ENCODE data around the gene IL17F. TPM values are rescaled to one million over a fixed set of nuclear protein-coding genes. Genes with fewer than 3 reads are reported as not detected.

Gene IL17F
- total and polyA plus RNA-seq, 2 donors, result 0.24 to 0.96 TPM

- H3K36me3 ChIP-seq (ENCODE audit: control insufficient read depth in 2 of 2, insufficient read depth in 2 of 2, low read length in 1 of 2), result no peaks in the 10 kb centered on the region
- DNase-seq (ENCODE audit: low read depth in 6 of 9, low spot score in 9 of 9), result no peak
- no peak overlapping the region for H3K4me3 ChIP-seq (ENCODE audit: low read length in 2 of 2)
- H3K9me3 ChIP-seq (ENCODE audit: control insufficient read depth in 2 of 2, insufficient read depth in 1 of 2, low read length in 1 of 2), result no peaks in the 10 kb centered on the region
- no peaks in the 10 kb centered on the region for H3K27me3 ChIP-seq (ENCODE audit: control insufficient read depth in 2 of 2, insufficient read depth in 1 of 2, low read length in 1 of 2)
- WGBS, result 57% methylated on average over 8 of the region's 8 CpGs
- H3K4me1 ChIP-seq (ENCODE audit: control insufficient read depth in 2 of 2, insufficient read depth in 2 of 2, low read length in 2 of 2), result no peaks in the 10 kb centered on the region
- H3K27ac ChIP-seq (ENCODE audit: low read depth in 1 of 2, low read length in 1 of 2), result no peak overlapping the region
Measured at GRCh38 chr6:52231406-52232127, 12.7 kb downstream of the IL17F start.

- H3K27me3 ChIP-seq (ENCODE audit: control insufficient read depth in 2 of 2, insufficient read depth in 1 of 2, low read length in 1 of 2), result no peaks in the 10 kb centered on the region
- H3K36me3 ChIP-seq (ENCODE audit: control insufficient read depth in 2 of 2, insufficient read depth in 2 of 2, low read length in 1 of 2), result no peaks in the 10 kb centered on the region
- no peaks in the 10 kb centered on the region for H3K4me1 ChIP-seq (ENCODE audit: control insufficient read depth in 2 of 2, insufficient read depth in 2 of 2, low read length in 2 of 2)
Measured at GRCh38 chr6:52230685-52231084, 13.6 kb downstream of the IL17F start.

GRCh38 chr6:52227495-52227894 lies 16.8 kb downstream of the IL17F start:
- Histone ChIP-seq H3K4me1 (ENCODE audit: control insufficient read depth in 2 of 2, insufficient read depth in 2 of 2, low read length in 2 of 2) (no peaks in the 10 kb centered on the region), H3K27me3 (ENCODE audit: control insufficient read depth in 2 of 2, insufficient read depth in 1 of 2, low read length in 1 of 2) (no peaks in the 10 kb centered on the region), H3K9me3 (ENCODE audit: control insufficient read depth in 2 of 2, insufficient read depth in 1 of 2, low read length in 1 of 2) (no peaks in the 10 kb centered on the region), H3K4me3 (ENCODE audit: low read length in 2 of 2) (no peak overlapping the region), H3K36me3 (ENCODE audit: control insufficient read depth in 2 of 2, insufficient read depth in 2 of 2, low read length in 1 of 2) (no peaks in the 10 kb centered on the region), H3K27ac (ENCODE audit: low read depth in 1 of 2, low read length in 1 of 2) (no peak overlapping the region)
- WGBS, result 87% methylated on average over 1 of the region's 1 CpG
- DNase-seq (ENCODE audit: low read depth in 6 of 9, low spot score in 9 of 9), result peak in 1 of 9 donors; percentile 20

More at GRCh38 chr6:52230685-52231084, 13.6 kb downstream of the IL17F start:
- no peaks in the 10 kb centered on the region for H3K9me3 ChIP-seq (ENCODE audit: control insufficient read depth in 2 of 2, insufficient read depth in 1 of 2, low read length in 1 of 2)
- 95% methylated on average over 1 of the region's 1 CpG for WGBS
- DNase-seq (ENCODE audit: low read depth in 6 of 9, low spot score in 9 of 9), result no peak
- no peak overlapping the region for H3K4me3 ChIP-seq (ENCODE audit: low read length in 2 of 2)
- H3K27ac ChIP-seq (ENCODE audit: low read depth in 1 of 2, low read length in 1 of 2), result no peak overlapping the region

DNA sequence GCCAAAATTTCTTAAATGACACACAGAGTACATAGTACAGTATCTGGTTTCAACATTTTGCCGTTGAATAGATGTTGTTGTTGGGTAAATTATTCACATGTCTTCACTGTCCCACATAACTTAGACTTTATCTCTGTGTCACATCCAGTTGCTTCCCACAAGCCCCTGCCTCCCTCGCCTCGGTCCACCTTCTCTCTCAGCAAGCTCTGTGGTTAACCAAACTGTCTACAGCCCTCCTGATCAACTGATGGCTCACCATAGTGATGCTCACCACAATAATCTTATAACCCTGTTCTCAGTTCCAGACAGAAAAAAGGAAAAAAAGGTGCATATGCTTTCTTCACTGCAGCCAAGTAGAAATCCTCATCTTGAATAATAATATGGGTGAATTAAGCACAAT lies 23.0 kb downstream of the IL17F start:
- H3K27me3 ChIP-seq (ENCODE audit: control insufficient read depth in 2 of 2, insufficient read depth in 1 of 2, low read length in 1 of 2), result no peaks in the 10 kb centered on the region
- no peak overlapping the region for H3K27ac ChIP-seq (ENCODE audit: low read depth in 1 of 2, low read length in 1 of 2)
- no peak overlapping the region for H3K4me3 ChIP-seq (ENCODE audit: low read length in 2 of 2)
- 5% methylated on average over 3 of the region's 3 CpGs for WGBS
- peaks cover 0 to 4% of the 10 kb centered on the region in 2 donors for H3K4me1 ChIP-seq (ENCODE audit: control insufficient read depth in 2 of 2, insufficient read depth in 2 of 2, low read length in 2 of 2)
- no peaks in the 10 kb centered on the region for H3K36me3 ChIP-seq (ENCODE audit: control insufficient read depth in 2 of 2, insufficient read depth in 2 of 2, low read length in 1 of 2)
- DNase-seq (ENCODE audit: low read depth in 6 of 9, low spot score in 9 of 9), result peak in 2 of 9 donors; percentile 21 to 41
- no peaks in the 10 kb centered on the region for H3K9me3 ChIP-seq (ENCODE audit: control insufficient read depth in 2 of 2, insufficient read depth in 1 of 2, low read length in 1 of 2)

DNA sequence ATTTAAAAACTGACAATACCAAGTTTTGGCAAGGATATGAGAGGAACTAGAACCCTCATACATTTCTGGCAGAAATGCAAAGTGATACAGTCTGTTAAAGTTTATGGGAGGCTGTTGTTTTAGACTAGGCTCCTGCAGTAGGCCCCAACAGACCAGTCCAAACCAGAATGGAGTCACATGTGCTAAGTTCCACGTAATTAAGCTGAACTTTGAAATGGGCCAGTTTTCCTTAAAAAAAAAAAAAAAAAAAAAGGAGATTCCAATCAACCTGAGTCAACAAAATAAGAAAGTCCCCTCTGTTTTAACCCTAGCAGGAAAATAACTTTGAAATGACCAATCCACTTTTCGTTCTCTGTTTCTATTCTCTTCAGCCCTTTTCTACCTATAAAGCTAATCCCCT lies 26.5 kb downstream of the IL17F start:
- no peak overlapping the region for H3K27ac ChIP-seq (ENCODE audit: low read depth in 1 of 2, low read length in 1 of 2)
- no peaks in the 10 kb centered on the region for H3K27me3 ChIP-seq (ENCODE audit: control insufficient read depth in 2 of 2, insufficient read depth in 1 of 2, low read length in 1 of 2)
- peaks cover 0 to 4% of the 10 kb centered on the region in 2 donors for H3K4me1 ChIP-seq (ENCODE audit: control insufficient read depth in 2 of 2, insufficient read depth in 2 of 2, low read length in 2 of 2)
- H3K36me3 ChIP-seq (ENCODE audit: control insufficient read depth in 2 of 2, insufficient read depth in 2 of 2, low read length in 1 of 2), result no peaks in the 10 kb centered on the region
- H3K9me3 ChIP-seq (ENCODE audit: control insufficient read depth in 2 of 2, insufficient read depth in 1 of 2, low read length in 1 of 2), result no peaks in the 10 kb centered on the region
- WGBS, result 95% methylated on average over 2 of the region's 2 CpGs
- no peak overlapping the region for H3K4me3 ChIP-seq (ENCODE audit: low read length in 2 of 2)
- no peak for DNase-seq (ENCODE audit: low read depth in 6 of 9, low spot score in 9 of 9)

- Histone ChIP-seq H3K27me3 (ENCODE audit: control insufficient read depth in 2 of 2, insufficient read depth in 1 of 2, low read length in 1 of 2) (no peaks in the 10 kb centered on the region), H3K9me3 (ENCODE audit: control insufficient read depth in 2 of 2, insufficient read depth in 1 of 2, low read length in 1 of 2) (no peaks in the 10 kb centered on the region), H3K36me3 (ENCODE audit: control insufficient read depth in 2 of 2, insufficient read depth in 2 of 2, low read length in 1 of 2) (no peaks in the 10 kb centered on the region), H3K4me3 (ENCODE audit: low read length in 2 of 2) (no peak overlapping the region), H3K4me1 (ENCODE audit: control insufficient read depth in 2 of 2, insufficient read depth in 2 of 2, low read length in 2 of 2) (peaks cover 0 to under 1% of the 10 kb centered on the region in 2 donors), H3K27ac (ENCODE audit: low read depth in 1 of 2, low read length in 1 of 2) (no peak overlapping the region)
- WGBS, result 78% methylated on average over 5 of the region's 5 CpGs
- no peak for DNase-seq (ENCODE audit: low read depth in 6 of 9, low spot score in 9 of 9)
Measured at GRCh38 chr6:52216932-52217575, 27.2 kb downstream of the IL17F start.

GRCh38 chr6:52215787-52216186 lies 28.5 kb downstream of the IL17F start:
- no peaks in the 10 kb centered on the region for H3K36me3 ChIP-seq (ENCODE audit: control insufficient read depth in 2 of 2, insufficient read depth in 2 of 2, low read length in 1 of 2)
- H3K27me3 ChIP-seq (ENCODE audit: control insufficient read depth in 2 of 2, insufficient read depth in 1 of 2, low read length in 1 of 2), result no peaks in the 10 kb centered on the region
- H3K9me3 ChIP-seq (ENCODE audit: control insufficient read depth in 2 of 2, insufficient read depth in 1 of 2, low read length in 1 of 2), result no peaks in the 10 kb centered on the region
- DNase-seq (ENCODE audit: low read depth in 6 of 9, low spot score in 9 of 9), result no peak
- H3K27ac ChIP-seq (ENCODE audit: low read depth in 1 of 2, low read length in 1 of 2), result no peak overlapping the region
- no peak overlapping the region for H3K4me3 ChIP-seq (ENCODE audit: low read length in 2 of 2)
- H3K4me1 ChIP-seq (ENCODE audit: control insufficient read depth in 2 of 2, insufficient read depth in 2 of 2, low read length in 2 of 2), result no peaks in the 10 kb centered on the region

DNA sequence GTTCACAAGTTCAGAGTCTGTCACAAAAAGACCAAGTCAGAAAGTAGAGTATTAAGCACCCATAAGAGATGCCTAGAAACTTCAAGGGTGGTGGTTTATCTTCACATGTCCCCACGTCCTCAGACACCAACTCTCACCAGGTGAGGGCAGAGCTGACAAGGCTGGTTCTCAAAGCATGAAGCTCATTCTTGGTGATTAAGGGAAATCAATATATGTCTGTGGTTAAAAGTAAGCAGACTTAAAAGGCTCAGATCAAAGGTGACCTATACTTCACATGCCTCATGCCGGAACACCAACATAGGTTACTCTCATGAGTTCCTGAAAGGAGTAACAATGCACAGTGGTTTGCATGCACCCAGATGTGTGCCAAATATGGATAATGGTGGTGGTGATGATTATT lies 31.2 kb downstream of the IL17F start:
- 22% methylated on average over 2 of the region's 2 CpGs for WGBS
- DNase-seq (ENCODE audit: low read depth in 6 of 9, low spot score in 9 of 9), result peak in 1 of 9 donors; percentile 29
- H3K27me3 ChIP-seq (ENCODE audit: control insufficient read depth in 2 of 2, insufficient read depth in 1 of 2, low read length in 1 of 2), result no peaks in the 10 kb centered on the region

DNA sequence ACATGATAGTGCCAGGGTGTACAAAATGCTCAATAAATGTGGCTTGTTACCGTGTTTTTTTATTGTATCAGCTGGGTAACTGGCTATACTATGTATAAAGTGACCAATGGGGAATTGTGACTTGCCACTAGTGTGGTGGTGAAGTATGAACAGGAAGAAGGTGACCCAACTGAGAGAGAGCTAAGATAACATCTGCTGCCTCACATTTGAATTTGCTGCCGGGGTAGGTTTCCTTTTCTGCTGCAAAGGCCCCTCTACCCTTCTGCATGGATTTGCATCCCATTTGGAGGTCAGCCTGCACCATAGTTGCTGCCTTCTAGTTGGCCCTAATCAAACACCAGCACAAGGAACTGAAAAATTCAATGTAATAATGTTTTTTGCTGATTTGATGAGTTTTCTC lies 34.1 kb downstream of the IL17F start:
- H3K4me1 ChIP-seq (ENCODE audit: control insufficient read depth in 2 of 2, insufficient read depth in 2 of 2, low read length in 2 of 2), result no peaks in the 10 kb centered on the region
- H3K27ac ChIP-seq (ENCODE audit: low read depth in 1 of 2, low read length in 1 of 2), result no peak overlapping the region
- H3K4me3 ChIP-seq (ENCODE audit: low read length in 2 of 2), result no peak overlapping the region
- no peaks in the 10 kb centered on the region for H3K9me3 ChIP-seq (ENCODE audit: control insufficient read depth in 2 of 2, insufficient read depth in 1 of 2, low read length in 1 of 2)
- no peak for DNase-seq (ENCODE audit: low read depth in 6 of 9, low spot score in 9 of 9)
- no peaks in the 10 kb centered on the region for H3K27me3 ChIP-seq (ENCODE audit: control insufficient read depth in 2 of 2, insufficient read depth in 1 of 2, low read length in 1 of 2)
- WGBS, result 57% methylated on average over 2 of the region's 2 CpGs
- H3K36me3 ChIP-seq (ENCODE audit: control insufficient read depth in 2 of 2, insufficient read depth in 2 of 2, low read length in 1 of 2), result no peaks in the 10 kb centered on the region

More for the DNA sequence above, 31.2 kb downstream of the IL17F start:
- Histone ChIP-seq H3K4me3 (ENCODE audit: low read length in 2 of 2) (no peak overlapping the region), H3K4me1 (ENCODE audit: control insufficient read depth in 2 of 2, insufficient read depth in 2 of 2, low read length in 2 of 2) (no peaks in the 10 kb centered on the region), H3K36me3 (ENCODE audit: control insufficient read depth in 2 of 2, insufficient read depth in 2 of 2, low read length in 1 of 2) (no peaks in the 10 kb centered on the region), H3K27ac (ENCODE audit: low read depth in 1 of 2, low read length in 1 of 2) (no peak overlapping the region), H3K9me3 (ENCODE audit: control insufficient read depth in 2 of 2, insufficient read depth in 1 of 2, low read length in 1 of 2) (no peaks in the 10 kb centered on the region)
